SK-N-SH (cell line): ENCODE measurements around the gene LRRC27.

ENCODE experiments used
- CTCF ChIP-seq: fragments of 200-600 bp; sonication (generic); IDR thresholded peaks from 2 replicates; pipeline ENCODE4 v1.6.1; 2017; ENCODE audit warnings: antibody characterized with exemption, mild to moderate bottlenecking, moderate library complexity
- EP300 ChIP-seq, 2 experiments: IDR thresholded peaks; 2 replicates each; pipeline versions ENCODE4 v1.4.0 to v1.6.1; 2012; ENCODE audit warnings: borderline replicate concordance in 1 of 2, low read depth in 1 of 2, low read length in 1 of 2
- EZH2phosphoT487 ChIP-seq: fragments of 200-600 bp; sonication (generic); IDR thresholded peaks from 2 replicates; pipeline ENCODE4 v1.6.1; 2017; ENCODE audit warnings: low read depth, mixed run types, mild to moderate bottlenecking, antibody characterized with exemption, moderate library complexity, borderline replicate concordance
- GABPA ChIP-seq: IDR thresholded peaks from 2 replicates; pipeline ENCODE4 v1.4.0; 2012; ENCODE audit warnings: low read depth, mild to moderate bottlenecking
- GATA2 ChIP-seq: sonication (generic); formaldehyde crosslinking; IDR thresholded peaks from 2 replicates; pipeline ENCODE4 v1.5.0; 2020; ENCODE audit warnings: mild to moderate bottlenecking, missing genetic modification reagents
- NFIC ChIP-seq: IDR thresholded peaks from 2 replicates; pipeline ENCODE4 v1.4.0; 2012; ENCODE audit warnings: borderline replicate concordance
- RCOR1 ChIP-seq: fragments of 150-350 bp; IDR thresholded peaks from 2 replicates; pipeline ENCODE4 v1.6.1; 2017; ENCODE audit warnings: antibody characterized with exemption, low read length
- RFX5 ChIP-seq: IDR thresholded peaks from 2 replicates; pipeline ENCODE4 v1.6.1; 2012; ENCODE audit warnings: mild to moderate bottlenecking, improper control_type of control experiment, low read length
- YY1 ChIP-seq: IDR thresholded peaks from 2 replicates; pipeline ENCODE4 v1.4.0; 2012; ENCODE audit warnings: low read depth, mild to moderate bottlenecking

GRCh38 chr10:132399117-132400035 lies 67.4 kb downstream of the LRRC27 start:
- TF ChIP-seq NFIC (no peak), EZH2phosphoT487 (no peak), CTCF (no peak), GABPA (no peak), EP300 (IDR thresholded peaks at IDR 0.05; ENCODE audit: borderline replicate concordance in 1 of 2, low read depth in 1 of 2, low read length in 1 of 2) (no peak), RFX5 (no peak), YY1 (no peak), RCOR1 (no peak), GATA2 (CRISPR knock-in tag) (no peak)
